Measurements from ENCODE around the gene NRL. TPM values are rescaled to one million over a fixed set of nuclear protein-coding genes. Genes with fewer than 3 reads are reported as not detected.

Gene NRL
- total RNA-seq, 1 experiment from 2014 or later, result 1.4 TPM

- ATAC-seq, result no peak
- in situ Hi-C loops (cut with HindIII; ENCODE audit: low pct_unique_long_range_greater_than_20kb, low sequenced_read_pairs), result no loop called here
Observed at GRCh38 chr14:24087004-24087403, 27.7 kb downstream of the NRL start.

GRCh38 chr14:24086193-24086955 is 28.4 kb downstream of the NRL start:
- Histone ChIP-seq H3K9me3 (ENCODE audit: control insufficient read depth, insufficient read depth, low read depth, low read length) (no peaks in the 10 kb centered on the region), H3K27me3 (ENCODE audit: control insufficient read depth, insufficient read depth, low read length) (no peaks in the 10 kb centered on the region), H3K27ac (ENCODE audit: low read length) (no peak overlapping the region), H3K4me1 (ENCODE audit: control insufficient read depth, insufficient read depth, low read length) (no peaks in the 10 kb centered on the region; the same call in 1 of the 2 replicates), H3K36me3 (ENCODE audit: control insufficient read depth, insufficient read depth, low read length) (no peaks in the 10 kb centered on the region), H3K4me3 (ENCODE audit: low read depth in 2 of 2, low read length in 2 of 2) (no peak overlapping the region)
- DNase-seq (ENCODE audit: low read depth, low spot score), result no peak
- ChIA-PET CTCF (no interaction called here), POLR2A (no interaction called here)
- no peak for TF ChIP-seq CTCF (IDR thresholded peaks at IDR 0.05)
- no peak for TF ChIP-seq TCF7L2 (IDR thresholded peaks at IDR 0.05; ENCODE audit: low read depth, low read length)
- TF ChIP-seq SIN3A (IDR thresholded peaks at IDR 0.05; ENCODE audit: borderline replicate concordance, insufficient read depth, low read depth, low read length), result no peak
- TF ChIP-seq POLR2AphosphoS5 (IDR thresholded peaks at IDR 0.05; ENCODE audit: low read depth, low read length), result no peak
- no peak for TF ChIP-seq REST (IDR thresholded peaks at IDR 0.05; ENCODE audit: insufficient read depth in 1 of 2, low read depth in 2 of 2, low read length in 1 of 2)
- in situ Hi-C loops (cut with HindIII; ENCODE audit: low pct_unique_long_range_greater_than_20kb, low sequenced_read_pairs) (no loop called here), intact Hi-C loops (cut with micrococcal nuclease; ENCODE audit: unreplicated experiment) (no loop called here)
- BruUV-seq (replicated peaks), result no TSS peak
- no peak for ATAC-seq

More at GRCh38 chr14:24087004-24087403, 27.7 kb downstream of the NRL start:
- intact Hi-C loops (cut with micrococcal nuclease; ENCODE audit: unreplicated experiment), result no loop called here
- BruUV-seq (replicated peaks), result no TSS peak
- ChIA-PET POLR2A (no interaction called here), CTCF (no interaction called here)
- Histone ChIP-seq H3K9me3 (ENCODE audit: control insufficient read depth, insufficient read depth, low read depth, low read length) (no peaks in the 10 kb centered on the region), H3K27me3 (ENCODE audit: control insufficient read depth, insufficient read depth, low read length) (no peaks in the 10 kb centered on the region), H3K27ac (ENCODE audit: low read length) (no peak overlapping the region), H3K4me3 (ENCODE audit: low read depth in 2 of 2, low read length in 2 of 2) (no peak overlapping the region), H3K36me3 (ENCODE audit: control insufficient read depth, insufficient read depth, low read length) (no peaks in the 10 kb centered on the region), H3K4me1 (ENCODE audit: control insufficient read depth, insufficient read depth, low read length) (no peaks in the 10 kb centered on the region; the same call in 1 of the 2 replicates)
- TF ChIP-seq REST (IDR thresholded peaks at IDR 0.05; ENCODE audit: insufficient read depth in 1 of 2, low read depth in 2 of 2, low read length in 1 of 2), result no peak
- no peak for TF ChIP-seq POLR2AphosphoS5 (IDR thresholded peaks at IDR 0.05; ENCODE audit: low read depth, low read length)
- no peak for TF ChIP-seq TCF7L2 (IDR thresholded peaks at IDR 0.05; ENCODE audit: low read depth, low read length)
- TF ChIP-seq SIN3A (IDR thresholded peaks at IDR 0.05; ENCODE audit: borderline replicate concordance, insufficient read depth, low read depth, low read length), result no peak
- no peak for TF ChIP-seq CTCF (IDR thresholded peaks at IDR 0.05)
- DNase-seq (ENCODE audit: low read depth, low spot score), result no peak
